AG04449 (cell line): Measurements from ENCODE around the gene NOP14.

Experiments
- CTCF ChIA-PET: fragments of 350-600 bp; formaldehyde crosslinking; extraction: SDS; loops from one replicate; lab custom pipeline; 2021; ENCODE audit warnings: antibody characterized with exemption; lab: Yijun Ruan, JAX
- POLR2A ChIA-PET: fragments of 400-600, 350-600 bp; formaldehyde crosslinking; extraction: SDS; loops from one replicate; lab custom pipeline; 2020; ENCODE audit warnings: antibody characterized with exemption, inconsistent platforms; lab: Yijun Ruan, JAX
- DNase-seq: peaks from one replicate; pipeline ENCODE4 v3.0.0-alpha.2; 2010; ENCODE audit warnings: low read depth, low spot score
- H3K4me3 ChIP-seq: 2 replicates; pipeline ENCODE4 v1.5.1; 2011; ENCODE audit warnings: low read depth, mild to moderate bottlenecking, control low read depth, low read length
- TF ChIP-seq, protein P1 (sequence below): IDR thresholded peaks from one replicate; pipeline ENCODE4 v1.5.1; 2011; ENCODE audit warnings: mild to moderate bottlenecking, moderate library complexity, low read length, control low read depth, inconsistent platforms; ENCODE audit not compliant: insufficient read depth; ENCODE audit errors: missing control alignments

NOP14 gene

DNA sequence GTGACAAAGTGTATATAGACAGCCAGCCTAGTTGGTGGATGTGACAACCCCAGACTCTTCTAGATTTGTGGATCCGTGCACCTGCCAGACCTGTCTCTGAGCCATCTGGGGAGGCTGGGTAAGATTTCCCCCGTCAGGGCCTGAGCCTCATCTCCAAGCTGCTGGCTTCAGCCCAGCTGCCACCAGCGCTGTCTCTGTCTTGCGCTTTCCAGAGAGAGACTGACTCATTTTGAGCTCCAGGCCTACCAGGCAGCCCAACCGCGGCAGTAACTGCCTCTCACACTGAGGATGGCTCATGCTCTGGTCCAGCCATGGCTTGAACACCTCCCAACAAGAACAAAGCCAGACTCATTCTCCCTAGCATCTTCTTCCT lies 26.4 kb downstream of the NOP14 start:
- no peak for DNase-seq
- ChIA-PET POLR2A (interaction anchor here (1.6 to 1.8 kb wide), 2 partner anchors 14 to 27 kb away, joined by 5 to 15 read pairs; partner anchors contain the start of genes GRK4 and NOP14), CTCF (interaction anchor here (1.1 to 3.0 kb wide), 4 partner anchors 8 to 173 kb away, joined by 3 to 14 read pairs (median 6); no protein-coding TSS in a partner anchor)
- TF ChIP-seq, protein P1, sequence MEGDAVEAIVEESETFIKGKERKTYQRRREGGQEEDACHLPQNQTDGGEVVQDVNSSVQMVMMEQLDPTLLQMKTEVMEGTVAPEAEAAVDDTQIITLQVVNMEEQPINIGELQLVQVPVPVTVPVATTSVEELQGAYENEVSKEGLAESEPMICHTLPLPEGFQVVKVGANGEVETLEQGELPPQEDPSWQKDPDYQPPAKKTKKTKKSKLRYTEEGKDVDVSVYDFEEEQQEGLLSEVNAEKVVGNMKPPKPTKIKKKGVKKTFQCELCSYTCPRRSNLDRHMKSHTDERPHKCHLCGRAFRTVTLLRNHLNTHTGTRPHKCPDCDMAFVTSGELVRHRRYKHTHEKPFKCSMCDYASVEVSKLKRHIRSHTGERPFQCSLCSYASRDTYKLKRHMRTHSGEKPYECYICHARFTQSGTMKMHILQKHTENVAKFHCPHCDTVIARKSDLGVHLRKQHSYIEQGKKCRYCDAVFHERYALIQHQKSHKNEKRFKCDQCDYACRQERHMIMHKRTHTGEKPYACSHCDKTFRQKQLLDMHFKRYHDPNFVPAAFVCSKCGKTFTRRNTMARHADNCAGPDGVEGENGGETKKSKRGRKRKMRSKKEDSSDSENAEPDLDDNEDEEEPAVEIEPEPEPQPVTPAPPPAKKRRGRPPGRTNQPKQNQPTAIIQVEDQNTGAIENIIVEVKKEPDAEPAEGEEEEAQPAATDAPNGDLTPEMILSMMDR, result no peak
- no peak overlapping the region; the same call in 1 of the 2 replicates for H3K4me3 ChIP-seq

DNA sequence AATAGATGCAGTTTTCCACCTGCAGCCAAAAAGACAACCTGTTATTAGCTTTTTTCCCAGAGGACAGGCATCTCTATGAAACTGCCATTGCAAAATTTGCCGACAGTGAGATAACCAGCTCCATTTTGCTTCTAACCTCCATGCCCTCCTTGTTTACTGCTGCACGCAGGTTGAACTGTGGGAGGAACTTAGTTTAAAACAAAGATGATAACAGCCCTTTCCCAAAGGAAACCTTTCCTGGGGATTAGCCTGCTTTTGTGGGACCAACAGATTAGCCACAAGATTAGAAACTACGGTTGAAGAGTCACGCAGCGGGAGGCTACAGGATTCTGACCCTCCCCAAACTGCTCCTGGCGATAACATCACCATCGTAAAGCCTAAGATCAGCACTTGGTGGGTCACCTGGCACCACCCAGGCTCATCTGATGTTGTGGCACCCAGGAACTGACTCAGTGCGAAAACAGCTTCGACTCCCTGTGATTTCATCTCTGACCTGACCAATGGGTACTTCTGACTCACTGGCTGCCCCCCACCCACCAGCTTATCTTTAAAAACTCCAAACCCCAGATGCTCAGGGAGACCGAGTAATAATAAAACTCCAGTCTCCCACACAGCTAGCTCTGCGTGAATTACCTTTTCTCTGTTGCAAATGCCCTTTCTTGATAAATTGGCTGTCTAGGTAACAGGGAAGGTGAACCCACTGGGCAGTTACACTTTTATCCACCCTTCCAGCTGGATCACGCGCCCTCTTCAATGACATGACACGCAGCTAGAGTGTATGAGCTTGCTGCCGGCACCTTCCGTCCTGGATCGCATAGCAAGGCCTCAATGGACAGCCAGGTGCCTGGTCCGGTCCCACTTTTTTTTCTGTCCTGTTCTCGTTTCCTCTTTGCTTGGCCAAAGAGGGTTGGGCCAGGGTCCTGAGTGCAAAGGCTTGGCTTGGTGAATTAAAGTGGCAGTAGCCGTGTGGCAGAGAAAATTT lies 27.2 kb downstream of the NOP14 start:
- CTCF ChIA-PET, result interaction anchor here (0.9 to 2.3 kb wide), 7 partner anchors 9 to 173 kb away, joined by 3 to 9 read pairs (median 5); no protein-coding TSS in a partner anchor
- TF ChIP-seq, protein P1, result no peak
- no peak for DNase-seq
- peak overlapping the region; percentile 89 for H3K4me3 ChIP-seq
- POLR2A ChIA-PET, result interaction anchor here (1.2 to 1.8 kb wide), 3 partner anchors 13 to 27 kb away, joined by 3 to 15 read pairs (median 5); partner anchors contain the start of genes GRK4 and NOP14

DNA sequence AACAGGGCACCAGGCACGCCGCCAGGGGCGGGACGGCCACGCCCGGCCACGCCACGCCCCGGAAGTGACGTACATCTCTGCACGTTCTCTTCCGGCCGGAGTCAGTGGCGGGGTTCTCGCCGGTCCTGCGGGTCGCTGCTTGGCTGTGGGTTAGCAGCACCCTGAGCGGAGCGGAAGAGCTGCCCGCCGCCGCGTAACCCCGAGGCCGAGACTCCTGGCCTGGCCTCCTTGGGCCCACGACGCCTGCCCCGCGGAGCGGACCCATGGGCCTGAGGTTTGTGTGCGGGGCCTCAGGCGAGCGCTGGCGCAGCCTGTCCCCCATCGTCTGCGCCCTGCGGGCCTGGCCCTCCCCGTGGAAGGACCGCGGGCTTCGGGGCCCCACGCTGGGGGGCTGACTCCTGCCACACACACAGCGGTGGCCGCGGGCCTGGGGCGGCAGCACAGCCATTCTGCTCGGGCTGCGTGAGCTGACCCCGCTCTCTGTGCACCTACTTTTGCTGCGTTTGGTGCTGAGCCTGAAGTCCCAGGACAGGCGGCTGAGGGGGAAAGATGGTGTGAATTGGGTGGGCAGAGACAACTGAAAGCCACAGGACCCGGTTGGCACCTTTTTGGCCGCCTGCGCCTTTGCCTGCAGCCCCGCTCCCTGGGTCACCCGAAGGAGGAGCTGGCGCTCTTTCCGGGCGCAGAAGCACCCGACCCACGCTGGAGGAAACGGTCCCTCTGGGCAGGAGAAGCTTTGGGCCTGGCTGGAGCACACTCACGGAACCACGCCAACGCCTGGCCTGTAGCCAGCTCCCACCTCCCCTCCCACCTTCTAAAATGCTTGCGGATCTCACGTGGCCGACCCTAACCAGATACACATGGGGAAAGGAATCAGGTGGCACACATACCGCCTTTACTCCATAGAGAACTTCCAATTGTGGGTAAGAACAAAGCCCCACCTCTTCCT lies 28.1 kb downstream of the NOP14 start:
- DNase-seq, result no peak
- H3K4me3 ChIP-seq, result peak overlapping the region; percentile 89
- TF ChIP-seq, protein P1, result no peak
- CTCF ChIA-PET, result interaction anchor here (0.7 to 2.3 kb wide), 7 partner anchors 10 to 172 kb away, joined by 3 to 9 read pairs (median 5); no protein-coding TSS in a partner anchor
- POLR2A ChIA-PET, result interaction anchor here (1.2 to 1.8 kb wide), 3 partner anchors 14 to 28 kb away, joined by 3 to 15 read pairs (median 5); partner anchors contain the start of genes GRK4 and NOP14

DNA sequence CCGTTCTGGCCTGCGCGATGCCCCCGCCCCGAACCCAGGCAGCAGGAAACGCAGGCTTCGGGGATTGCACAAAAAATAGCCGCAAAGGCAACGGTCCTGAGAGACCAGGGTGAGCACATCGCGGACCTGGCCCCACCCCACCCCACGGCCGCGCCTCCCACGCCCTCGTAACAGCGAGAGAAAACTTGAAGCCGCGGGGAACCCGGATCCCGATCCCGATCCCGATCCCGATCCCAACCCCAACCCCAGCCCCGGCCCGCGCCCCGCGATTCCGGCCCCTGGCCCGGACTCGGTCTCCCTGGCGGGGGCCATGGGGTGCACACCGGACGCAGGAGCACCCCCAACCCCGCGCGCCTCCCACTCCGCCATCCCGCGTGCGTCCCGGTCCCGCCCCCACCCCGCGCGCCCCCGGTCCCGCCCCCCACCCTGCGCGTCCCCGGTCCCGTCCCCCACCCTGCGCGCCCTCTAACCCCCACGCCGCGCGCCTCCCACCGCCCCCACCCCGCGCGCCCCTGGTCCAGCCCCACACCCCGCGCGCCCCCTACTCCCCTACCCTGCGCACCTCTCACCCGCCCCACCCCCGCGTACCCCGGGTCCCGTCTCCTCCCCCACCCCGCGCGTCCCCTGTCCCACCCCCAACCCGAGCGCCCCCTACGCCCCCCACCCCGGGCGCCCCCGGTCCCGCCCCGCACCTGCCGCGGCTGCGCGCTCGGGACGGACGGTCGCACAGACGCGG lies 29.0 kb downstream of the NOP14 start:
- ChIA-PET POLR2A (no interaction called here), CTCF (interaction anchor here (0.7 to 1.2 kb wide), 2 partner anchors 21 to 32 kb away, joined by 3 read pairs; no protein-coding TSS in a partner anchor)
- DNase-seq, result no peak
- H3K4me3 ChIP-seq, result peak overlapping the region; percentile 89
- TF ChIP-seq, protein P1, result no peak

DNA sequence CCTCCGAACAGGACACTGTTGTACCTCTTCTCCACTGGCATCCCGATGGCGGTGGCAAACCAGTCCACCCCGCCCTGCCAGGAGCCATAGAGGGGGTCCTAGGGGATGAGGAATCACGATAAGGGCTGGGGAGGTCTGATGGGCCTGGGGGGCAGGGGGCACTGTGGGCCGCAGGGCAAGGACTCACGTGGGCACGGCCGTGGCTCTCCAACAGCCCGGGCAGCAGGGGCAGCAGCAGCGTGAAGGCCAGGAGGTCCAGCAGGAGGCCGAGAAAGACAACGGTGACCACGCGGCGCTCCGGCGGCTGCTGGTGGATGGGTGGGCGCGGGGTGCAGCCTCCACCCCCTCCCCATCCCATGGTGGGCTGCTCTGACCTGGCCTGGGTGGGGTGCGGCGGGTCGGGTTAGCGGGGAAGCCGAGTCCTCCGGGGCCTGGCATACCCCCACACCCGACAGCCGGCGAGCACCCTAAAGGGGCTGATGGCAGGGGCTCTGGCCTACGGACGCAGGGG lies 29.6 kb downstream of the NOP14 start:
- peak overlapping the region; percentile 89 for H3K4me3 ChIP-seq
- TF ChIP-seq, protein P1, result no peak
- no peak for DNase-seq
- ChIA-PET POLR2A (no interaction called here), CTCF (no interaction called here)
